M059J (cell line): ENCODE data around the gene ATP1B4. TPM values are rescaled to one million over a fixed set of nuclear protein-coding genes. Genes with fewer than 3 reads are reported as not detected.
A peak's percentile ranks its signal among the peaks of the same experiment; 100 is the strongest.
"Not testable (repeated sequence)": the region's sequence is repeated elsewhere in the genome, so short reads cannot be mapped to it uniquely, and the experiment has no call there.

Experiments used
- DNase-seq: peaks from one replicate; pipeline ENCODE4 v3.0.0-alpha.2; 2012; ENCODE audit warnings: low read depth
- total RNA-seq: library from RNA; depleted of rRNA; stranded (reverse); fragments of >200 nt; shearing (Covaris generic); gene quantifications from 2 replicates; pipeline ENCODE4 v1.2.3, GENCODE V29; 2014; rRNA removed

ATP1B4 gene
- not detected in 2 replicates for total RNA-seq

GRCh38 chrX:120361764-120362305 lies at the start of gene ATP1B4:
Gene ATP1B4 (plus strand): TSS chrX:120362089. CDS start chrX:120362169, 80 bp downstream.
- no peak for DNase-seq

DNA sequence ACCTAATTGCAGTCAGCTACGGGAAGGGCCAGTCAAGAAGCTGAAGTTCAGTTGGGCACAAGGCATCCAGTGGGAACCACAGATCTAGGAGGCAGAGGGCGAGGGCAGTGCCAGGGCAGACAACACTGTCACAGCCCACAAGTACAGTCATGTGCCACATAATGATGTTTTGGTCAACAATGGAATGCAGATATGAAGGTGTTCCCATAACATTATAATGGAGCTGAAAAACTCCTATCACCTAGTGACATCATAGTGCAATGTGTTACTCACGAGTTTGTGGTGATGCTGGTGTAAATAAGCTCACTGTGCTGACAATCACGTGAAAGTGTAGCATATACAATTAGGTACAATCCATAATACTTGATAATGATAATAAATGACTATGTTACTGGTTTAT lies 46.1 kb upstream of the ATP1B4 start:
- DNase-seq = peak; percentile 69

DNA sequence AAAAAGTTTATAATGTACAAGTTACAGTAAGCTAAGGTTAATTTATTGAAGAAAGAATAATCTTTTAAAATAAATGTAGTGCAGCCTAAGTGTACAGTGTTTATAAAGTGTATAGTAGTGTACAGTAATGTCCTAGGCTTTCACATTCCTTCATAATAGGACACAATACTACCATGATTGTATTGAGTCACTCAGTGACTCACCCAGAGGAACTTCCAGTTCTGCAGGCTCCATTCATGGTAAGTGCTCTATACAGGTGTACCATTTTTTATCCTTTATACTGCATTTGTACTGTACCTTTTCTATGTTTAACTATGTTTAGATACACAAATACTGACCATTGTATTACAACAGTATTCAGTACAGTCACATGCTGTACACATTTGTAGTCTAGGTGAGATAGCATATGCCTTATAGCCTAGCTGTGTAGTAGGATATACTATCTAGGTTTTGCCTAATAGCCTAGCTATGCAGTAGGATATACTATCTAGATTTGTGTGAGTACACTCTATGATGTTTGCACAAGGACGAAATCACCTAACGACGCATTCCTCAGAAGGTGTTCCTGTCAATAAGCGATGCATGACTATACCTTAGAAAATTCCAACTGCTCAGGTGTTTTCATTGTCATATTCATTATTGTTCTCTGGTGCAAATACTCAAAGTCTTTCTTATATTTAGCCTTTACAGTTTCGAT lies 45.2 kb upstream of the ATP1B4 start:
- peak; percentile 80 for DNase-seq

DNA sequence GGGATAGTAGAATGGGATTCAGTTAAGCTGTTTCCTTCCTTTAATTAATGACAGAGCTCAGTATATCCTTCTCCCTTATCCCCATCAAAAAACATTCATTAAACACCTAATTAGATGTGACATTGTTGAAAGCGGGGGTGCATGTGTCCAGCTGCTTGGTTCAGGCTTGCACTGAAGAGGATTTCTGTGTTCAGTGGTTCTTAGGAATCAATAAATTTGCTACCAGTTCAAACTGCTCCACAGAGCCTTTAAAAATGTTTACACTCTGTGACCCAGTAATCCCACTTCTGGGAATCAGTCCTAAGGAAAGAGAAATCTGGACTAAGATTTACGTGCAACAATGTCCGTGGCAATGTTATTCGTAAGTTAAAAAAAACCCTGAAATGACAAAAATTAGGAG lies 43.5 kb upstream of the ATP1B4 start:
- no peak for DNase-seq

- no peak for DNase-seq
Observed at GRCh38 chrX:120321520-120322281, 40.2 kb upstream of the ATP1B4 start.

- peak; percentile 22 for DNase-seq
Observed at GRCh38 chrX:120331116-120331515, 30.8 kb upstream of the ATP1B4 start.

DNA sequence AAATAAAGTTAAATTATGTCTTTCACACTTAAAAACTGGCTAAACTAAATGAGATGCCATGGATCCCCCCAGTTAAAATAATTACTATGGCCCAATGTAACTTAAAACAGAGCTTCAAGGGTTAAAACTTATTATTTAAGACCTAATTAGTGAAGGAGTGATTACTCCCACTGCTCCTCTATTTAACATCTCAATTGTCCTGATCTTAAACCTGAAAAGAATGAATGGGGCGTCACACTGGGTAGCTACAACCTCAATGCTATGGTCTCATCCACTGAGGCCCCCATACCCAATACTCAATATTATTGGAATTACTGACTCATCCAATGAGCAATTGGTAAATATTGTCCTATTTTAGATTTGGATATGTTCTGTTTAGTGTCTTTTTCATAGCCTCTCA lies 29.5 kb upstream of the ATP1B4 start:
- no peak for DNase-seq

GRCh38 chrX:120334151-120334550 lies 27.7 kb upstream of the ATP1B4 start:
- no peak for DNase-seq

DNA sequence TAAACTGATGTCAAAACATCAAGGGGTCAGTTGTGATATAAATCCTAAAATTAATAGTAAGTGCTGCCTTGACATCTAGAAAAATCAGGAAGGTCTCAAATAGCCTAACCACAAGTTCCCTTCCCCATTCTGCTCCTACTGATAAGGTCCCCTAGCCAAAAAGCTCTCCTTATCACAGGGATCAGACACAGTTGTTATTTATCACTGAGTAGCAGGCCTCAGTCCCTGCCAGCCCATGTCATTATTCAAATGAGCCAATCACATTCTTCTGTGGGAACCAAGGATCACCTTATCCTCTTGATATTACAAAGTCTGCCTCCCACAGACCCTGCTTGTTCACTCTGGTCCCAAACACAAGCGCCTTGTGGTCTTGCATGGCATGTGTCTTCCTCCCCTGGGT lies 27.3 kb upstream of the ATP1B4 start:
- DNase-seq = no peak

DNA sequence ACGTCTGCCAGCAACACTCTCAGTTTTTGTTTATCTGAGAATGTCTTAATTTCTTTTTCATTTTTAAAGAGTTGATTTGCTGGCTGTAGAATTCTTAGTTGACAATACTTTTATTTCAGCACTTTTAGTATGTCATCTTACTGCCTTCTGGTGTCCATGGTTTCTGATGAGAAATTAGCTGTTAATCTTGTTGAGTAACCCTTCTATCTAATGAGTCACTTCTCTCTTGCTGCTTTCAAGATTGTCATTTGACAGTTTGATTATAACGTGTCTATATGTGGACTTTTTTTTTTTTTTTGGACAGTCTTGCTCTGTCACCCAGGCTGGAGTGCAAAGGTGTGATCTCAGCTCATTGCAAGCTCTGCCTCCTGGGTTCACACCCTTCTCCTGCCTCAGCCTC lies 26.6 kb upstream of the ATP1B4 start:
- peak; percentile 8 for DNase-seq

DNA sequence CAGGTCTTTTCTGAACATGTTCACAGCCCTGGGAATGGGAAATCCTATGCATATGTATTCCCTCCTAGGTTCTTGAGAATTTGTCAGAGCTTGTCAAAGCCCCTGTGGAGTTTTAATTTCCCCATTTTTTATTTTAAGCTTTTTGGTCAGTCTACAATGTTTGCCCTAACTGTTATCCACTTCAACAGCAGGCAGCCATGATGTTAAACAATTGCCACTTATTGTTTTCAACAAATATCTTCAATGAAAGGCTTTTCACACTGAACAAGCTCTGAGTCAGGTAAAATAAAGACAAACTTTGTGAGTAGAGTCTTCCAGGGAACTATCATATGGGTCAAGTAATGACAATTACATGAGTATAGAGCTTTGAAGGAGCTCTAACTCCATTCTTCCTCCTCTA lies 25.0 kb upstream of the ATP1B4 start:
- no peak for DNase-seq

DNA sequence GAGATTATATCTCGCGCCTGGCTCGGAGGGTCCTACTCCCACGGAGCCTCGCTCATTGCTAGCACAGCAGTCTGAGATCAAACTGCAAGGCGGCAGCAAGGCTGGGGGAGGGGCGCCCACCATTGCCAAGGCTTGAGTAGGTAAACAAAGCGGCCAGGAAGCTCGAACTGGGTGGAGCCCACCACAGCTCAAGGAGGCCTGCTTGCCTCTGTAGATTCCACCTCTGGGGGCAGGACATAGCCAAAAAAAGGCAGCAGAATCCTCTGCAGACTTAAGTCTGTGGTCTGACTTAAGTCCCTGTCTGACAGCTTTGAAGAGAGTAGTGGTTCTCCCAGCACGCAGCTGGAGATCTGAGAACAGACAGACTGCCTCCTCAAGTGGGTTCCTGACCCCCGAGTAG lies 17.3 kb upstream of the ATP1B4 start:
- not testable (repeated sequence) for DNase-seq

DNA sequence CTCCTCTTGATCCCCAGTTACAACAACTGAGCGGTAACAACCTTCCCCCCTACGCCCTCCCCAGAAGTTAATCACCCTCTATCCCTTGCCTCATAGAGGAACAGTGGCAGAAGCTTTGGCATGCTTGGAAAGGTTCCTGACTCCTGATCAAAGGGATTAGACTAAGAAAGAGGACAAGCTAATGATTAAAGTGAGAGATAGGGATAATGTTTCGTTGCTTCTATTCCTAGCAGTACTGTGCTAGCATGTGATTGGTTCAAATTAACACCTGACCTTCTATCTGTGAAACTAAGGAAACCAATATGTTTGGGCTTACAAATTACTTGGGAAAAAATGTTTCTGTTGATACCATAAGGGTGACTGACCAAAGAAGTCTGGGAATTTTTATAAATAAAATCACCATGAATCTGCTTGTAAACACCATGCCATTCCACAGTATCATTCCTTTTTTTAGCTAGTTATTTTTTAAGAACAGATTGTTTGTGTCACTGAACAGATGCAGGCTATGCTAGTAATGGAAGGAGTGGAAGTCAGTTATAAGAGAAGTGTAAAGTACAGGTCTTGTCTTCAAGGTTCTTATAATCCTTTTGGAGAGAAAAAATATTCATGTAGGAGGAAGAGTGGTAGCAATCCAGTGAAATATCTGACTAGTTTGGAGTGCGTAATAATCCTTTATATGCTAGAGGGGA lies 11.3 kb upstream of the ATP1B4 start:
- DNase-seq = no peak

- DNase-seq = no peak
Observed at GRCh38 chrX:120356084-120356483, 5.8 kb upstream of the ATP1B4 start.

DNA sequence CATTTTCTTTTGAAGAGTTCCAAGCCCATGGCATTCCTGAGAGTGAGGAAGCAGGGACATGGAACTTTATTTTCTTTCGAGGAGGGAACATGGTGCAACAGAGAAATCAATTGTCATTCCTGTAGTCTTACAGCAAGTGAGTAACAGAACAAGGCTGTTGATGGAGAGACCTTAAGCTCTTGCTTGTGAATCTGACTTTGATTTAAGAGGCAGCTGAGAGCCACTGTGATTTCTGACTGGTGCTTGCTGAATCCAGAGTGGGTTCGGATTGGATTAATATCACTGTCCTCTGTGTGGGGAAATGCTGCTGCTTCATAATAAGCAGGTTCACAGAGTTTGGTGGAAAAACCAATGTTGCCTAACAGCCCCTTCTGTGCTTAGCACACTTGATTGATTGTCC lies 4.7 kb upstream of the ATP1B4 start:
- no peak for DNase-seq

- DNase-seq = peak; percentile 82
Observed at GRCh38 chrX:120358737-120359456, 3.0 kb upstream of the ATP1B4 start.

DNA sequence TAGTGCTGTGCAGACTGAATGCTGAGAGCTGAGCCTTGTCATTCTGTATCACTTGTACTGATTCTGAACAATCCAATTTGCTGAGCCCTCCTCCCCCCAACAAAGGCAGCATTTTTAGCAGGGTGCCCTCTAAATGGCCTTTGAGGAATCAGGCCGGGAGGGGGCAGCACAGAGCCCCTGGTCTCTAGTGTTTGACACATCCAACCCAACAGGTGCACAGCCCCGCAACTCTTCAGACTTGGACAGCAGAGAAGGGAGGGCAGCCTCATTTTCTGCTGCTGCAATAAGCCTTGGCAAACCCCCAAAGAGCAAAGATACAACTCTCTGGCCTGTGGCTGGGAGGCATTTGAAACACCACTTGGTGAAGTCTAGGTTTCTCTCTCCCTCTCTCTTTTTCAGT lies 3.4 kb downstream of the ATP1B4 start:
- peak; percentile 32 for DNase-seq

DNA sequence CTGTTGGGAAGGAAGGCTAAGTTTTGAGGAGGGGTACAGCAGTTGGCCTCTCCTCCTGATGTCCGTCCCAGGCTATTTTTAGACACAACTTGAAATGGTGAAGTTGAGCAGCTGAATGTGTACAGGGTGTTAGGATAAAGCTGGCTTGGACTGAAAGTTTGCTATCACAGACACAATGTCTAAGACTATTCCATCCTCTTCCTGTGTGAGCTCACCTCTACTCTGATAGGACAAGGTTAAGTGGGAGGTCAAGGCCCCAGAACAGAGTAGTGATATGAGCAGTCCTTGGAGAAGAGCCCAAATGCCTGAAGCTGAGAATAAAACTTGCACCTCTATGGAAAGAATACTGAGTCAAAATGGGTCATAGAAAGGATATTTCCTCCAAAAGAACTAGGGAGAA lies 4.1 kb downstream of the ATP1B4 start:
- no peak for DNase-seq

DNA sequence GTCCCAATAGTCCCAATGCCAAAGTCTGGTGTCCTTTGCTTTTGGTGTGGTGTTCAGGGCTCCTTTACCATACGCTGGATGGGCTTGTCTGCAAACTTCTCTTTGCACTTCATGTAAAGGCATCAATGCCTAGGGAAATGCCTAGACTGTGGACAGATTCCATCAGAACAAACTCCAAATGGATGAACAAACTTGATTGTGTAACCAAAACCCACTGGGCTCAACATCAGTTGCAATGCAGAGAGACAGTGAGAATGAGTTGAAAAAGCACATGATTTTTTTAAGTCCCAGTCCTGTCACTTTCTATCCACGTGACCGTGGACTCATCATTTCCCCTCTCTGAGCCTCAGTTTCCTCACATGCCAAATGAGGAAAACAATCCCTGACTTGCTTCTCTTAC lies 4.9 kb downstream of the ATP1B4 start:
- no peak for DNase-seq

GRCh38 chrX:120367402-120368109 lies 5.7 kb downstream of the ATP1B4 start:
- DNase-seq = no peak
